PC-9 (cell line): Measurements from ENCODE around the gene SPATA17. TPM values are rescaled to one million over a fixed set of nuclear protein-coding genes. Genes with fewer than 3 reads are reported as not detected.

ENCODE experiments used
- BruUV-seq: library from RNA; stranded (reverse); fragments of 400-500 nt; replicated peaks from 2 replicates; lab custom pipeline; 2021; lab: Mats Ljungman, UMichigan
- CTCF ChIA-PET: fragments of 300-600 bp; sonication (Branson Sonifier 250); formaldehyde crosslinking; loops from one replicate; lab custom pipeline; 2022; ENCODE audit warnings: antibody characterized with exemption; lab: Charles Lee
- POLR2A ChIA-PET: fragments of 300-600 bp; sonication (Branson Sonifier 250); formaldehyde crosslinking; loops from one replicate; lab custom pipeline; 2022; ENCODE audit warnings: antibody characterized with exemption; ENCODE audit not compliant: unreplicated experiment; lab: Charles Lee
- DNase-seq, 2 experiments: peaks; one replicate each; pipeline versions ENCODE4 v3.0.0 to v3.0.0-alpha.2; 2015 to 2022; ENCODE audit warnings: mixed read lengths in 1 of 2
- H2AFZ ChIP-seq: fragments of 200-600 bp; sonication (generic); 2 replicates; pipeline ENCODE4 v1.8.1; 2017; ENCODE audit warnings: antibody characterized with exemption
- H3F3A ChIP-seq: fragments of 200-600 bp; sonication (generic); 2 replicates; pipeline ENCODE4 v1.8.1; 2017; ENCODE audit warnings: antibody characterized with exemption, mild to moderate bottlenecking, low read depth; ENCODE audit not compliant: insufficient read depth
- H3K27ac ChIP-seq: fragments of 200-600 bp; sonication (generic); 2 replicates; pipeline ENCODE4 v1.6.1; 2016; ENCODE audit warnings: mixed run types
- H3K27me3 ChIP-seq: fragments of 200-600 bp; sonication (generic); 2 replicates; pipeline ENCODE4 v1.6.1; 2016; ENCODE audit warnings: low read depth, mixed run types; ENCODE audit not compliant: insufficient read depth
- H3K36me3 ChIP-seq: fragments of 200-600 bp; sonication (generic); 2 replicates; pipeline ENCODE4 v1.6.1; 2016; ENCODE audit warnings: low read depth, mixed run types
- H3K4me1 ChIP-seq: fragments of 200-600 bp; sonication (generic); replicated peaks from 2 replicates; pipeline ENCODE4 v1.6.1; 2016; ENCODE audit warnings: mixed run types; ENCODE audit not compliant: insufficient read depth
- H3K4me2 ChIP-seq: fragments of 200-600 bp; sonication (generic); 2 replicates; pipeline ENCODE4 v1.6.1; 2017; ENCODE audit warnings: mixed run types
- H3K4me3 ChIP-seq: fragments of 200-600 bp; sonication (generic); 2 replicates; pipeline ENCODE4 v1.6.1; 2016; ENCODE audit warnings: mixed run types
- H3K79me2 ChIP-seq: fragments of 200-600 bp; sonication (generic); 2 replicates; pipeline ENCODE4 v1.6.1; 2017; ENCODE audit warnings: low read depth, mixed run types
- H3K9me2 ChIP-seq: fragments of 200-600 bp; sonication (generic); 2 replicates; pipeline ENCODE4 v1.8.1; 2017; ENCODE audit warnings: mild to moderate bottlenecking; ENCODE audit not compliant: insufficient read depth
- H3K9me3 ChIP-seq: fragments of 200-600 bp; sonication (generic); 2 replicates; pipeline ENCODE4 v1.8.1; 2016; ENCODE audit warnings: low read depth; ENCODE audit not compliant: insufficient read depth
- H4K20me1 ChIP-seq: fragments of 200-600 bp; sonication (generic); 2 replicates; pipeline ENCODE4 v1.8.1; 2017; ENCODE audit not compliant: insufficient read depth
- CTCF ChIP-seq: fragments of 200-600 bp; sonication (generic); conservative IDR thresholded peaks from 2 replicates; pipeline ENCODE4 v1.6.1; 2017; ENCODE audit warnings: mixed run types, antibody characterized with exemption, mild to moderate bottlenecking, moderate library complexity
- EZH2 ChIP-seq: fragments of 200-600 bp; sonication (generic); IDR thresholded peaks from 2 replicates; pipeline ENCODE4 v1.8.0; 2017; ENCODE audit warnings: antibody characterized with exemption, low read depth
- intact Hi-C: fragments of 100-400 bp; cut with micrococcal nuclease; formaldehyde crosslinking; loops from one replicate; pipeline ENCODE4 v1.10.0; 2022; ENCODE audit not compliant: unreplicated experiment
- total RNA-seq: library from RNA; stranded (reverse); gene quantifications from 2 replicates; pipeline ENCODE4 v1.2.3, GENCODE V29; 2021

SPATA17 gene
- total RNA-seq, 1 experiment from 2014 or later, result 8.9 TPM

GRCh38 chr1:217899614-217900013, 268.5 kb downstream of the SPATA17 start:
- H3K9me2 ChIP-seq, result no peaks in the 10 kb centered on the region
- no peaks in the 10 kb centered on the region for H3K4me1 ChIP-seq
- H3K4me2 ChIP-seq, result no peak overlapping the region
- H3K79me2 ChIP-seq, result no peaks in the 10 kb centered on the region
- H3K27ac ChIP-seq, result no peak overlapping the region
- TF ChIP-seq EZH2 (no peak), CTCF (no peak)
- no peak overlapping the region for H3K4me3 ChIP-seq
- no TSS peak for BruUV-seq
- H2AFZ ChIP-seq, result no peak overlapping the region
- no peaks in the 10 kb centered on the region for H4K20me1 ChIP-seq
- intact Hi-C loops, result no loop called here
- CTCF ChIA-PET, result no interaction called here
- POLR2A ChIA-PET, result no interaction called here
- H3K36me3 ChIP-seq, result no peaks in the 10 kb centered on the region
- no peaks in the 10 kb centered on the region for H3K27me3 ChIP-seq
- no peak for DNase-seq
- no peaks in the 10 kb centered on the region for H3F3A ChIP-seq
- H3K9me3 ChIP-seq, result no peaks in the 10 kb centered on the region

- no peak overlapping the region for H3K4me3 ChIP-seq
- H3K27ac ChIP-seq, result no peak overlapping the region
- H4K20me1 ChIP-seq, result no peaks in the 10 kb centered on the region
- ChIA-PET CTCF (no interaction called here), POLR2A (no interaction called here)
- no peaks in the 10 kb centered on the region for H3K9me3 ChIP-seq
- H3K9me2 ChIP-seq, result no peaks in the 10 kb centered on the region
- no peak overlapping the region for H2AFZ ChIP-seq
- H3K4me1 ChIP-seq, result no peaks in the 10 kb centered on the region
- peak in 1 of 2 experiments; percentile 52 for DNase-seq
- no TSS peak for BruUV-seq
- TF ChIP-seq EZH2, result no peak
- no peak for TF ChIP-seq CTCF
- H3K27me3 ChIP-seq, result no peaks in the 10 kb centered on the region
- intact Hi-C loops, result no loop called here
- no peaks in the 10 kb centered on the region for H3K79me2 ChIP-seq
- H3K36me3 ChIP-seq, result no peaks in the 10 kb centered on the region
- no peak overlapping the region for H3K4me2 ChIP-seq
- no peaks in the 10 kb centered on the region for H3F3A ChIP-seq
Observed at GRCh38 chr1:217907504-217907903, 276.4 kb downstream of the SPATA17 start.

- no TSS peak for BruUV-seq
- Histone ChIP-seq H3K27me3 (no peaks in the 10 kb centered on the region), H3K9me3 (no peaks in the 10 kb centered on the region), H3K9me2 (no peaks in the 10 kb centered on the region), H3F3A (no peaks in the 10 kb centered on the region), H3K27ac (no peak overlapping the region), H3K79me2 (no peaks in the 10 kb centered on the region), H3K4me3 (no peak overlapping the region), H3K4me1 (no peaks in the 10 kb centered on the region), H3K36me3 (no peaks in the 10 kb centered on the region), H4K20me1 (no peaks in the 10 kb centered on the region), H3K4me2 (no peak overlapping the region), H2AFZ (no peak overlapping the region)
- TF ChIP-seq CTCF (no peak), EZH2 (no peak)
- ChIA-PET POLR2A (no interaction called here), CTCF (no interaction called here)
- DNase-seq, result no peak
- intact Hi-C loops, result no loop called here
Observed at GRCh38 chr1:217910203-217910602, 279.1 kb downstream of the SPATA17 start.
